Stimulated activated CD4-positive, alpha-beta T cell treated with anti-CD3 and anti-CD28 coated beads, Interleukin-1b, Interleukin-23, amount 100 ng/mL, for 1 hour (primary cell): ENCODE data around the gene HES7.
"Not testable (repeated sequence)": the region's sequence is repeated elsewhere in the genome, so short reads cannot be mapped to it uniquely, and the experiment has no call there.

Source experiments
- DNase-seq, 2 donors: peaks; one replicate each; pipeline ENCODE4 v3.0.0-alpha.2; 2020; ENCODE audit warnings: low read depth in 2 of 2

Gene HES7

GRCh38 chr17:8123695-8124349 is at the start of gene HES7:
TSS of gene HES7 (minus strand) at chr17:8124106. CDS start at chr17:8124084, 22 bp downstream.
- DNase-seq: no peak

GRCh38 chr17:8173056-8173870 is 49.4 kb upstream of the HES7 start:
- DNase-seq: peak in 1 of 2 donors; percentile 48

- not testable (repeated sequence) for DNase-seq
These were observed 46.3 kb upstream of the HES7 start for GRCh38 chr17:8170186-8170585.

GRCh38 chr17:8167526-8167925 is 43.6 kb upstream of the HES7 start:
- no peak for DNase-seq

- DNase-seq: no peak
These were observed 42.8 kb upstream of the HES7 start for GRCh38 chr17:8166731-8167130.

- DNase-seq: no peak
These were observed 40.9 kb upstream of the HES7 start for GRCh38 chr17:8164815-8165131.

- no peak for DNase-seq
These were observed 40.3 kb upstream of the HES7 start for GRCh38 chr17:8163978-8164814.

- DNase-seq: no peak
These were observed 39.4 kb upstream of the HES7 start for GRCh38 chr17:8162997-8163977.

GRCh38 chr17:8162233-8162996 is 38.5 kb upstream of the HES7 start, which contains the start of gene VAMP2:
TSS of gene VAMP2 (minus strand) at chr17:8162948. CDS start at chr17:8162879, 69 bp downstream.
- DNase-seq: peak; percentile 62 to 63

- DNase-seq: no peak
These were observed 37.7 kb upstream of the HES7 start for GRCh38 chr17:8161289-8162232.

GRCh38 chr17:8160741-8161221 is 36.9 kb upstream of the HES7 start:
- DNase-seq: no peak

GRCh38 chr17:8160224-8160577 is 36.3 kb upstream of the HES7 start:
- no peak for DNase-seq

- no peak for DNase-seq
These were observed 35.7 kb upstream of the HES7 start for GRCh38 chr17:8159459-8160223.

GRCh38 chr17:8159032-8159400 is 35.1 kb upstream of the HES7 start:
- DNase-seq: no peak

GRCh38 chr17:8158267-8159031 is 34.5 kb upstream of the HES7 start:
- peak; percentile 63 to 80 for DNase-seq

GRCh38 chr17:8156246-8156992 is 32.5 kb upstream of the HES7 start:
- peak; percentile 99 to 100 for DNase-seq

GRCh38 chr17:8155996-8156245 is 32.0 kb upstream of the HES7 start:
- DNase-seq: no peak
